ENCODE data around the gene TP73.

TP73 gene

GRCh38 chr1:3718764-3719163 is 66.4 kb downstream of the TP73 start:
- DNase-seq (ENCODE audit: insufficient read length, low spot score) (no peak), FAIRE-seq (no peak)
- no peak for TF ChIP-seq POLR2A (IDR thresholded peaks at IDR 0.05; ENCODE audit: low read depth, low read length)

GRCh38 chr1:3721955-3722465 is 69.7 kb downstream of the TP73 start:
- no peak for TF ChIP-seq POLR2A (IDR thresholded peaks at IDR 0.05; ENCODE audit: low read depth, low read length)
- DNase-seq (ENCODE audit: insufficient read length, low spot score): no peak
- FAIRE-seq: no peak

- FAIRE-seq (no peak), DNase-seq (ENCODE audit: insufficient read length, low spot score) (no peak)
- TF ChIP-seq POLR2A (IDR thresholded peaks at IDR 0.05; ENCODE audit: low read depth, low read length): no peak
These were observed 70.5 kb downstream of the TP73 start for GRCh38 chr1:3722846-3723245.

GRCh38 chr1:3724416-3725030 is 72.2 kb downstream of the TP73 start:
- peak; percentile 61 for FAIRE-seq
- peak; percentile 61 for DNase-seq (ENCODE audit: insufficient read length, low spot score)

- DNase-seq (ENCODE audit: insufficient read length, low spot score) (no peak), FAIRE-seq (no peak)
- no peak for TF ChIP-seq POLR2A (IDR thresholded peaks at IDR 0.05; ENCODE audit: low read depth, low read length)
These were observed 73.0 kb downstream of the TP73 start for GRCh38 chr1:3725366-3725765.

GRCh38 chr1:3727042-3727824 is 74.9 kb downstream of the TP73 start:
- no peak for DNase-seq (ENCODE audit: insufficient read length, low spot score)
- no peak for FAIRE-seq
- TF ChIP-seq POLR2A (IDR thresholded peaks at IDR 0.05; ENCODE audit: low read depth, low read length): no peak

- no peak for DNase-seq (ENCODE audit: insufficient read length, low spot score)
- no peak for TF ChIP-seq POLR2A (IDR thresholded peaks at IDR 0.05; ENCODE audit: low read depth, low read length)
- FAIRE-seq: no peak
These were observed 75.8 kb downstream of the TP73 start for GRCh38 chr1:3727825-3728776.

- no peak for TF ChIP-seq POLR2A (IDR thresholded peaks at IDR 0.05; ENCODE audit: low read depth, low read length)
- FAIRE-seq: no peak
- no peak for DNase-seq (ENCODE audit: insufficient read length, low spot score)
These were observed 77.6 kb downstream of the TP73 start for GRCh38 chr1:3729594-3730542.

GRCh38 chr1:3730543-3731247 is 78.4 kb downstream of the TP73 start:
- FAIRE-seq (no peak), DNase-seq (ENCODE audit: insufficient read length, low spot score) (no peak)
- no peak for TF ChIP-seq POLR2A (IDR thresholded peaks at IDR 0.05; ENCODE audit: low read depth, low read length)

- DNase-seq (ENCODE audit: insufficient read length, low spot score) (no peak), FAIRE-seq (no peak)
- TF ChIP-seq POLR2A (IDR thresholded peaks at IDR 0.05; ENCODE audit: low read depth, low read length): no peak
These were observed 79.5 kb downstream of the TP73 start for GRCh38 chr1:3731583-3732433.

GRCh38 chr1:3732434-3733093 is 80.2 kb downstream of the TP73 start:
- no peak for TF ChIP-seq POLR2A (IDR thresholded peaks at IDR 0.05; ENCODE audit: low read depth, low read length)
- no peak for FAIRE-seq
- no peak for DNase-seq (ENCODE audit: insufficient read length, low spot score)

Data from H54 (cell line).